Liver (tissue), 9 donors: ENCODE measurements around the gene ONECUT1. TPM values are rescaled to one million over a fixed set of nuclear protein-coding genes. Genes with fewer than 3 reads are reported as not detected.

Source experiments
- DNase-seq: peaks from one replicate; pipeline ENCODE4 v3.0.0-alpha.2; 2017; ENCODE audit warnings: low spot score
- H3K27ac ChIP-seq, 2 donors: one replicate each; pipeline ENCODE4 v1.7.0; 2013; ENCODE audit warnings: inconsistent platforms in 2 of 2, low read length in 2 of 2, control low read depth in 1 of 2, low read depth in 1 of 2, mild to moderate bottlenecking in 1 of 2
- H3K27me3 ChIP-seq, 4 donors: one replicate each; pipeline versions ENCODE4 v1.6.1 to v1.7.0; 2013; ENCODE audit warnings: low read length in 3 of 4, inconsistent platforms in 1 of 4, mild to moderate bottlenecking in 1 of 4, moderate library complexity in 1 of 4; ENCODE audit not compliant: control insufficient read depth in 4 of 4, insufficient read depth in 4 of 4
- H3K36me3 ChIP-seq, 4 donors: one replicate each; pipeline versions ENCODE4 v1.6.1 to v1.7.0; 2013; ENCODE audit warnings: low read length in 3 of 4, mild to moderate bottlenecking in 3 of 4, low read depth in 1 of 4, moderate library complexity in 1 of 4; ENCODE audit not compliant: control insufficient read depth in 4 of 4, insufficient read depth in 3 of 4
- H3K4me1 ChIP-seq, 4 donors: one replicate each; pipeline versions ENCODE4 v1.6.1 to v1.7.0; 2013; ENCODE audit warnings: low read length in 3 of 4, mild to moderate bottlenecking in 3 of 4, moderate library complexity in 1 of 4; ENCODE audit not compliant: control insufficient read depth in 4 of 4, insufficient read depth in 4 of 4
- H3K4me3 ChIP-seq, 3 donors: one replicate each; pipeline versions ENCODE4 v1.6.1 to v1.7.0; 2013; ENCODE audit warnings: low read length in 3 of 3, control low read depth in 1 of 3, low read depth in 1 of 3, mild to moderate bottlenecking in 1 of 3
- H3K9ac ChIP-seq, 2 donors: one replicate each; pipeline ENCODE4 v1.7.0; 2013; ENCODE audit warnings: low read length in 2 of 2, mild to moderate bottlenecking in 2 of 2, moderate library complexity in 2 of 2, control low read depth in 1 of 2, low read depth in 1 of 2
- H3K9me3 ChIP-seq, 4 donors: one replicate each; pipeline versions ENCODE4 v1.6.1 to v1.7.0; 2013; ENCODE audit warnings: low read length in 3 of 4; ENCODE audit not compliant: control insufficient read depth in 4 of 4
- ATF3 ChIP-seq: IDR thresholded peaks from 2 replicates; pipeline ENCODE4 v1.6.1; 2016; ENCODE audit warnings: antibody characterized with exemption
- CTCF ChIP-seq: fragments of 150-350 bp; IDR thresholded peaks from 2 replicates; pipeline ENCODE4 v1.5.1; 2017; ENCODE audit warnings: improper control_type of control experiment, low read depth, low read length; ENCODE audit not compliant: missing input control
- EGR1 ChIP-seq, 2 donors: IDR thresholded peaks; 2 replicates each; pipeline ENCODE4 v1.6.1; 2016 to 2018; ENCODE audit warnings: antibody characterized with exemption in 2 of 2, low read depth in 2 of 2
- FOXA1 ChIP-seq: IDR thresholded peaks from 2 replicates; pipeline ENCODE4 v1.6.1; 2016; ENCODE audit warnings: antibody characterized with exemption
- FOXA2 ChIP-seq: IDR thresholded peaks from 2 replicates; pipeline ENCODE4 v1.6.1; 2016; ENCODE audit warnings: antibody characterized with exemption
- GABPA ChIP-seq, 2 donors: IDR thresholded peaks in 1 of 2; conservative IDR thresholded peaks in 1 of 2; 2 replicates each; pipeline ENCODE4 v1.6.1; 2016; ENCODE audit warnings: antibody characterized with exemption in 2 of 2, mild to moderate bottlenecking in 1 of 2, moderate library complexity in 1 of 2
- HNF4A ChIP-seq, 2 donors: conservative IDR thresholded peaks; 2 replicates each; pipeline ENCODE4 v1.6.1; 2016; ENCODE audit warnings: antibody characterized with exemption in 2 of 2, mild to moderate bottlenecking in 2 of 2
- HNF4G ChIP-seq: IDR thresholded peaks from 2 replicates; pipeline ENCODE4 v1.6.1; 2016; ENCODE audit warnings: antibody characterized with exemption
- JUND ChIP-seq, 2 donors: IDR thresholded peaks; 2 replicates each; pipeline ENCODE4 v1.6.1; 2016; ENCODE audit warnings: antibody characterized with exemption in 2 of 2
- MAX ChIP-seq: IDR thresholded peaks from 2 replicates; pipeline ENCODE4 v1.6.1; 2016; ENCODE audit warnings: antibody characterized with exemption
- NR2F2 ChIP-seq: IDR thresholded peaks from 2 replicates; pipeline ENCODE4 v1.6.1; 2016; ENCODE audit warnings: antibody characterized with exemption
- RAD21 ChIP-seq, 2 donors: IDR thresholded peaks; 2 replicates each; pipeline ENCODE4 v1.6.1; 2016; ENCODE audit warnings: antibody characterized with exemption in 2 of 2, mild to moderate bottlenecking in 2 of 2
- REST ChIP-seq: IDR thresholded peaks from 2 replicates; pipeline ENCODE4 v1.6.1; 2016; ENCODE audit warnings: antibody characterized with exemption, mild to moderate bottlenecking
- RXRA ChIP-seq, 2 donors: IDR thresholded peaks; 2 replicates each; pipeline ENCODE4 v1.6.1; 2017 to 2018; ENCODE audit warnings: antibody characterized with exemption in 2 of 2, mild to moderate bottlenecking in 1 of 2
- SP1 ChIP-seq: IDR thresholded peaks from 2 replicates; pipeline ENCODE4 v1.6.1; 2018; ENCODE audit warnings: antibody characterized with exemption, mild to moderate bottlenecking
- TAF1 ChIP-seq: conservative IDR thresholded peaks from 2 replicates; pipeline ENCODE4 v1.6.1; 2016; ENCODE audit warnings: antibody characterized with exemption, mild to moderate bottlenecking
- YY1 ChIP-seq: IDR thresholded peaks from 2 replicates; pipeline ENCODE4 v1.6.1; 2016; ENCODE audit warnings: antibody characterized with exemption, mild to moderate bottlenecking
- ZBTB33 ChIP-seq: IDR thresholded peaks from 2 replicates; pipeline ENCODE4 v1.6.1; 2016; ENCODE audit warnings: antibody characterized with exemption
- WGBS: extraction: QIAGEN DNeasy Blood & Tissue Kit; methylation state at CpG from one replicate; pipeline ENCODE4 v1.1.7; 2013; 5-methylcytosine and 5-hydroxymethylcytosine counted together
- polyA plus RNA-seq, 2 donors: library from polyadenylated mRNA; stranded (reverse) in 1 of 2; unstranded in 1 of 2; fragments of 200-250 nt in 1 of 2; fragments of >200 nt in 1 of 2; fragmentation: Nextera tagmentation in 1 of 2; extraction: Ambion mirVana in 1 of 2; gene quantifications; one replicate each; pipeline versions ENCODE4 v1.2.1 to v1.2.3, GENCODE V29; 2013 to 2015
- total RNA-seq, 2 donors: library from RNA; depleted of rRNA; stranded (reverse); fragments of >200 nt; gene quantifications; one replicate each; pipeline ENCODE4 v1.2.3, GENCODE V29; 2014
- donor health status: healthy.
- donor health status: healthy.
- donor health status: healthy.
- donor health status: healthy.
- donor health status: healthy.

ONECUT1 gene
- total and polyA plus RNA-seq, 4 donors = 7.7 to 51.0 (median 14.8) TPM

GRCh38 chr15:52805351-52806283 lies 15.5 kb upstream of the ONECUT1 start:
- H3K27me3 ChIP-seq = no peaks in the 10 kb centered on the region
- WGBS = 3% methylated on average over 93 of the region's 93 CpGs
- no peak for TF ChIP-seq NR2F2
- no peak for TF ChIP-seq SP1
- TF ChIP-seq HNF4A (conservative IDR thresholded peaks at IDR 0.05) = no peak
- peak in 1 of 2 donors; percentile 41 for TF ChIP-seq RAD21 (IDR thresholded peaks at IDR 0.05)
- TF ChIP-seq CTCF = peak; percentile 23
- peak; percentile 18 for TF ChIP-seq YY1
- TF ChIP-seq EGR1 (IDR thresholded peaks at IDR 0.05; ENCODE audit: low read depth in 2 of 2) = no peak
- TF ChIP-seq JUND (IDR thresholded peaks at IDR 0.05) = no peak
- no peak for TF ChIP-seq REST
- TF ChIP-seq ATF3 = no peak
- TF ChIP-seq RXRA (IDR thresholded peaks at IDR 0.05) = no peak
- no peak for TF ChIP-seq GABPA (IDR thresholded peaks at IDR 0.05 in 1 of 2, conservative IDR thresholded peaks at IDR 0.05 in 1 of 2)
- TF ChIP-seq HNF4G = no peak
- TF ChIP-seq TAF1 = no peak
- TF ChIP-seq FOXA1 = no peak
- TF ChIP-seq ZBTB33 = no peak
- TF ChIP-seq FOXA2 = no peak
- TF ChIP-seq MAX = no peak
- H3K4me3 ChIP-seq = peak overlapping the region; percentile 8 to 75 (median 64)
- DNase-seq = no peak
- H3K36me3 ChIP-seq = no peaks in the 10 kb centered on the region
- H3K9me3 ChIP-seq = no peaks in the 10 kb centered on the region
- H3K27ac ChIP-seq = peak overlapping the region; percentile 96 to 98
- peaks cover 11 to 56% (median 38%) of the 10 kb centered on the region in 4 donors for H3K4me1 ChIP-seq
- peak overlapping the region; percentile 32 to 87 for H3K9ac ChIP-seq
